ENCODE measurements around the gene SGMS1.

The SGMS1 gene

GRCh38 chr10:50601974-50602373 lies 21.8 kb downstream of the SGMS1 start:
- no peak for DNase-seq (ENCODE audit: low spot score)
- in situ Hi-C loops (cut with MboI; ENCODE audit: low sequenced_read_pairs, unreplicated experiment), result no loop called here
- TF ChIP-seq, protein P1, sequence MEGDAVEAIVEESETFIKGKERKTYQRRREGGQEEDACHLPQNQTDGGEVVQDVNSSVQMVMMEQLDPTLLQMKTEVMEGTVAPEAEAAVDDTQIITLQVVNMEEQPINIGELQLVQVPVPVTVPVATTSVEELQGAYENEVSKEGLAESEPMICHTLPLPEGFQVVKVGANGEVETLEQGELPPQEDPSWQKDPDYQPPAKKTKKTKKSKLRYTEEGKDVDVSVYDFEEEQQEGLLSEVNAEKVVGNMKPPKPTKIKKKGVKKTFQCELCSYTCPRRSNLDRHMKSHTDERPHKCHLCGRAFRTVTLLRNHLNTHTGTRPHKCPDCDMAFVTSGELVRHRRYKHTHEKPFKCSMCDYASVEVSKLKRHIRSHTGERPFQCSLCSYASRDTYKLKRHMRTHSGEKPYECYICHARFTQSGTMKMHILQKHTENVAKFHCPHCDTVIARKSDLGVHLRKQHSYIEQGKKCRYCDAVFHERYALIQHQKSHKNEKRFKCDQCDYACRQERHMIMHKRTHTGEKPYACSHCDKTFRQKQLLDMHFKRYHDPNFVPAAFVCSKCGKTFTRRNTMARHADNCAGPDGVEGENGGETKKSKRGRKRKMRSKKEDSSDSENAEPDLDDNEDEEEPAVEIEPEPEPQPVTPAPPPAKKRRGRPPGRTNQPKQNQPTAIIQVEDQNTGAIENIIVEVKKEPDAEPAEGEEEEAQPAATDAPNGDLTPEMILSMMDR (IDR thresholded peaks at IDR 0.05; ENCODE audit: borderline replicate concordance, control extremely low read depth, extremely low read depth, insufficient read depth, missing control alignments), result no peak

GRCh38 chr10:50600831-50601477 lies 22.8 kb downstream of the SGMS1 start:
- no peak for DNase-seq (ENCODE audit: low spot score)
- TF ChIP-seq, protein P1 (IDR thresholded peaks at IDR 0.05; ENCODE audit: borderline replicate concordance, control extremely low read depth, extremely low read depth, insufficient read depth, missing control alignments), result no peak
- in situ Hi-C loops (cut with MboI; ENCODE audit: low sequenced_read_pairs, unreplicated experiment), result no loop called here

DNA sequence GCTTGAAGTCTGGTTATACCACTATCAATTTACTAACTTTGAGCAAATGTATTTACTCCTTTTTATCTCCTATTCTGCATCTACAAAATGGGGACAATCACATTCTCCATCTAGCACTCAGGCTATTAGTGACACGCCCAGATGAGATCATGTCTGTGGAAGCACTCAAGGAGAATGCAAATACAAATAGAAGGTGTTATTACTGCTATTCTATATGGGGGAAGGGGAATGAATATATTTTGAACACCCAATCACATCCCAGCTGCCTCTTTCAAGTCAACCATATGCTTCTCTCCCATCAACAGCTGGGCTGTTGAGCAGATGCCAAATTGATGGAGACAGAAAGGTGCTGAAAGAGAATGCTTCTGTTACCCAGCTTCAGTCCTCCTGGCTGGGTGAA lies 23.5 kb downstream of the SGMS1 start:
- TF ChIP-seq, protein P1 (IDR thresholded peaks at IDR 0.05; ENCODE audit: borderline replicate concordance, control extremely low read depth, extremely low read depth, insufficient read depth, missing control alignments), result no peak
- in situ Hi-C loops (cut with MboI; ENCODE audit: low sequenced_read_pairs, unreplicated experiment), result no loop called here
- no peak for DNase-seq (ENCODE audit: low spot score)

GRCh38 chr10:50596897-50597296 lies 26.9 kb downstream of the SGMS1 start:
- in situ Hi-C loops (cut with MboI; ENCODE audit: low sequenced_read_pairs, unreplicated experiment), result no loop called here
- TF ChIP-seq, protein P1 (IDR thresholded peaks at IDR 0.05; ENCODE audit: borderline replicate concordance, control extremely low read depth, extremely low read depth, insufficient read depth, missing control alignments), result no peak
- no peak for DNase-seq (ENCODE audit: low spot score)

DNA sequence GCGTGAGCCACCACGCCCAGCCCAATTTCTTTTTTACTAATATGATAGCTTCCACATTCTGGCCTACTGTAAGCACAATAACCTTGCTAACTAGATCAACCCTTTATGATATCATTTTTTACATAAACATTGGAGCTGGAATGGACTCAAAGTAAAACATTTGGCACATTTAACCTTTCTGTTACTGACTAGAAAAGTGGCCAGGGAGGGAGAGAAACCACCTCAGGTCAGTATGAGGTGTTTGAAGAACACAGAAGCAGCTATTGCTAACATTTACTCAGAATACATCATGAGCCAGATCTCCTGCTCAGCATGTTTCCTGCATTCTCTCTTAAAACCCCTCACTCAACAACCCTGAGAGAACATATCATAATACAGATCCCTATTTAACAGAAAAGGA lies 27.3 kb downstream of the SGMS1 start:
- in situ Hi-C loops (cut with MboI; ENCODE audit: low sequenced_read_pairs, unreplicated experiment), result no loop called here
- TF ChIP-seq, protein P1 (IDR thresholded peaks at IDR 0.05; ENCODE audit: borderline replicate concordance, control extremely low read depth, extremely low read depth, insufficient read depth, missing control alignments), result no peak
- DNase-seq (ENCODE audit: low spot score), result no peak

DNA sequence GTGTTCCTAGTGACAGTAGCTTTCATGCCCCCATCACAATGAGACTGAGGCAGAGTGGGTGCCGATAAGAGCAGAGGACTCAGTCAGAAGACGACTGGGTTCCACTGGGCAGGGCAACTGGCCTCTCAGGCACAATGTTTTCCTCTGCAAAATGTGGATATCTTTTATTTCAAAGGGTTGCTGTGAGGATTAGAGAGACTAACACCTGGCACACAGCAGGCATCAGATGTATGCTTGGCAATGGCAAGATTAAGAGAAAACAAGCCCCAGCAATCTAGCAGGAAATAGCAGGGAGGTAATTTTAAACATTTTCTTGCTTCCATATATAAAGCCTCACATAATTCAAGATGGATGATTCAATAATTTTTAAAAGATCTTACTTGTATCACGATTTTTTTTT lies 28.0 kb downstream of the SGMS1 start:
- TF ChIP-seq, protein P1 (IDR thresholded peaks at IDR 0.05; ENCODE audit: borderline replicate concordance, control extremely low read depth, extremely low read depth, insufficient read depth, missing control alignments), result no peak
- in situ Hi-C loops (cut with MboI; ENCODE audit: low sequenced_read_pairs, unreplicated experiment), result no loop called here
- DNase-seq (ENCODE audit: low spot score), result no peak

Measured in GM13976 (cell line).